ENCODE measurements around the gene AFF2. TPM values are rescaled to one million over a fixed set of nuclear protein-coding genes. Genes with fewer than 3 reads are reported as not detected.

AFF2 gene
- total RNA-seq, 1 experiment from 2014 or later: 0.19 TPM

GRCh38 chrX:148695255-148695654, 194.8 kb downstream of the AFF2 start:
- ChIA-PET POLR2A (no interaction called here), CTCF (no interaction called here)
- intact Hi-C loops (cut with micrococcal nuclease): no loop called here
- H3K36me3 Mint-ChIP-seq (ENCODE audit: insufficient read depth, unreplicated experiment): no peaks in the 10 kb centered on the region
- H3K27ac Mint-ChIP-seq (ENCODE audit: low read depth, unreplicated experiment): no peak overlapping the region
- BruUV-seq (replicated peaks): no TSS peak
- DNase-seq (ENCODE audit: unreplicated experiment): no peak
- H3K4me3 Mint-ChIP-seq (ENCODE audit: unreplicated experiment): no peak overlapping the region
- TF ChIP-seq, protein P1, sequence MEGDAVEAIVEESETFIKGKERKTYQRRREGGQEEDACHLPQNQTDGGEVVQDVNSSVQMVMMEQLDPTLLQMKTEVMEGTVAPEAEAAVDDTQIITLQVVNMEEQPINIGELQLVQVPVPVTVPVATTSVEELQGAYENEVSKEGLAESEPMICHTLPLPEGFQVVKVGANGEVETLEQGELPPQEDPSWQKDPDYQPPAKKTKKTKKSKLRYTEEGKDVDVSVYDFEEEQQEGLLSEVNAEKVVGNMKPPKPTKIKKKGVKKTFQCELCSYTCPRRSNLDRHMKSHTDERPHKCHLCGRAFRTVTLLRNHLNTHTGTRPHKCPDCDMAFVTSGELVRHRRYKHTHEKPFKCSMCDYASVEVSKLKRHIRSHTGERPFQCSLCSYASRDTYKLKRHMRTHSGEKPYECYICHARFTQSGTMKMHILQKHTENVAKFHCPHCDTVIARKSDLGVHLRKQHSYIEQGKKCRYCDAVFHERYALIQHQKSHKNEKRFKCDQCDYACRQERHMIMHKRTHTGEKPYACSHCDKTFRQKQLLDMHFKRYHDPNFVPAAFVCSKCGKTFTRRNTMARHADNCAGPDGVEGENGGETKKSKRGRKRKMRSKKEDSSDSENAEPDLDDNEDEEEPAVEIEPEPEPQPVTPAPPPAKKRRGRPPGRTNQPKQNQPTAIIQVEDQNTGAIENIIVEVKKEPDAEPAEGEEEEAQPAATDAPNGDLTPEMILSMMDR (IDR thresholded peaks at IDR 0.05; ENCODE audit: unreplicated experiment): no peak
- peaks cover 22% of the 10 kb centered on the region for H3K9me3 Mint-ChIP-seq (ENCODE audit: unreplicated experiment)
- H3K27me3 Mint-ChIP-seq (ENCODE audit: insufficient read depth, unreplicated experiment): no peaks in the 10 kb centered on the region
- no peaks in the 10 kb centered on the region for H3K4me1 Mint-ChIP-seq (ENCODE audit: insufficient read depth, unreplicated experiment)

DNA sequence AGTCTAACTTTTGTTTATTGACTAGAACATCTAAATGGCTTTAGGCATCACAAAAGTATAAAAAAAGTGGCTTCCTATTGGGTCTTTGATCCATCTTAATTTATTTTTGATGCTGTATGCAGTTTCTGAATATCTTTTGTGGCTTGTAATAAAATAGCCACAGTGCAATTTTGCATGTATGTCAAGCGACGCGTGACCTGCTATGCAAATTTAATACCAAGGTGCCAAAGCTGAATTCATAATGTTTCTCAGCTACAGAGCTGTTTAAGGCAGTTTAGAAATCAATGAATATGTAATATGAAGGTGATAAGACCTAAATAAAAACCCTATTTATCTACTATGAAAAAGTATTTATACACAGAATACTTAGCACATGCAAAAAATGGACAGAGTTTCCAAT, 197.8 kb downstream of the AFF2 start:
- Mint-ChIP-seq H3K27me3 (ENCODE audit: insufficient read depth, unreplicated experiment) (no peaks in the 10 kb centered on the region), H3K9me3 (ENCODE audit: unreplicated experiment) (peaks cover 12% of the 10 kb centered on the region), H3K4me3 (ENCODE audit: unreplicated experiment) (no peak overlapping the region), H3K4me1 (ENCODE audit: insufficient read depth, unreplicated experiment) (no peaks in the 10 kb centered on the region), H3K36me3 (ENCODE audit: insufficient read depth, unreplicated experiment) (no peaks in the 10 kb centered on the region), H3K27ac (ENCODE audit: low read depth, unreplicated experiment) (no peak overlapping the region)
- BruUV-seq (replicated peaks): no TSS peak
- CTCF ChIA-PET: interaction anchor here (1.2 kb wide), 1 partner anchor 772 kb away, joined by 3 read pairs; no protein-coding TSS in a partner anchor
- DNase-seq (ENCODE audit: unreplicated experiment): no peak
- POLR2A ChIA-PET: no interaction called here
- intact Hi-C loops (cut with micrococcal nuclease): no loop called here
- TF ChIP-seq, protein P1 (IDR thresholded peaks at IDR 0.05; ENCODE audit: unreplicated experiment): no peak

- Mint-ChIP-seq H3K4me3 (ENCODE audit: unreplicated experiment) (no peak overlapping the region), H3K4me1 (ENCODE audit: insufficient read depth, unreplicated experiment) (no peaks in the 10 kb centered on the region), H3K36me3 (ENCODE audit: insufficient read depth, unreplicated experiment) (no peaks in the 10 kb centered on the region), H3K9me3 (ENCODE audit: unreplicated experiment) (peaks cover 5% of the 10 kb centered on the region), H3K27ac (ENCODE audit: low read depth, unreplicated experiment) (no peak overlapping the region), H3K27me3 (ENCODE audit: insufficient read depth, unreplicated experiment) (no peaks in the 10 kb centered on the region)
- POLR2A ChIA-PET: interaction anchor here (0.7 kb wide), 1 partner anchor 22 kb away, joined by 4 read pairs; no protein-coding TSS in a partner anchor
- DNase-seq (ENCODE audit: unreplicated experiment): no peak
- TF ChIP-seq, protein P1 (IDR thresholded peaks at IDR 0.05; ENCODE audit: unreplicated experiment): no peak
- CTCF ChIA-PET: no interaction called here
- no TSS peak for BruUV-seq (replicated peaks)
- intact Hi-C loops (cut with micrococcal nuclease): no loop called here
Measured at GRCh38 chrX:148700021-148700420, 199.6 kb downstream of the AFF2 start.

DNA sequence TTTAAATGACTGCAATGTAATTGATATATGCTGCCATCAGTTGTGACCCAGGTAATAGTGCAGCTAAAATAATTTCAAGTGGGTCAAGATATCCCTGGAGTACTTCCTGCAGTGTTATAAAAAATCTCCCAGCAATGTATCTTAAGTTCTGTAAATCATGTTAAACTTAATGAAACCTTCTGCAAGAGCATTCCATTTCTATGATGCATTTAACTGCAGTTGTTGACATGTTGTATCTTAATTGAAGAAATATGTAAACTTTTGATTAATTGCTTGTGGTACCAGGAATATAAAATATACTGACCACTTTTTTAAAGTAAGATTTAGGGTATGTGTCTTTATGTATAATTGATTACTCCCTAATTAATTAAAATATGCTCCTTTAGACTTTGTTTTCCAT, 213.6 kb downstream of the AFF2 start:
- POLR2A ChIA-PET: no interaction called here
- intact Hi-C loops (cut with micrococcal nuclease): no loop called here
- Mint-ChIP-seq H3K27ac (ENCODE audit: low read depth, unreplicated experiment) (no peak overlapping the region), H3K9me3 (ENCODE audit: unreplicated experiment) (peaks cover 8% of the 10 kb centered on the region), H3K4me1 (ENCODE audit: insufficient read depth, unreplicated experiment) (no peaks in the 10 kb centered on the region), H3K36me3 (ENCODE audit: insufficient read depth, unreplicated experiment) (no peaks in the 10 kb centered on the region), H3K4me3 (ENCODE audit: unreplicated experiment) (no peak overlapping the region), H3K27me3 (ENCODE audit: insufficient read depth, unreplicated experiment) (no peaks in the 10 kb centered on the region)
- DNase-seq (ENCODE audit: unreplicated experiment): no peak
- CTCF ChIA-PET: no interaction called here
- TF ChIP-seq, protein P1 (IDR thresholded peaks at IDR 0.05; ENCODE audit: unreplicated experiment): no peak
- no TSS peak for BruUV-seq (replicated peaks)
